SK-N-MC (cell line): ENCODE data around the gene AGR3.

Source experiments
- EZH2 ChIP-seq: fragments of 200-600 bp; sonication (generic); IDR thresholded peaks from one replicate; pipeline ENCODE4 v1.6.1; 2017; ENCODE audit warnings: antibody characterized with exemption
- FOXP2 ChIP-seq: optimal IDR thresholded peaks from 2 replicates; pipeline ENCODE3; 2011; ENCODE audit warnings: mild to moderate bottlenecking, moderate library complexity; ENCODE audit not compliant: insufficient read depth; ENCODE audit errors: extremely low read length, control extremely low read depth
- POLR2AphosphoS5 ChIP-seq: IDR thresholded peaks from 2 replicates; pipeline ENCODE4 v1.6.1; 2012; ENCODE audit warnings: mild to moderate bottlenecking, low read depth, low read length, borderline replicate concordance

DNA sequence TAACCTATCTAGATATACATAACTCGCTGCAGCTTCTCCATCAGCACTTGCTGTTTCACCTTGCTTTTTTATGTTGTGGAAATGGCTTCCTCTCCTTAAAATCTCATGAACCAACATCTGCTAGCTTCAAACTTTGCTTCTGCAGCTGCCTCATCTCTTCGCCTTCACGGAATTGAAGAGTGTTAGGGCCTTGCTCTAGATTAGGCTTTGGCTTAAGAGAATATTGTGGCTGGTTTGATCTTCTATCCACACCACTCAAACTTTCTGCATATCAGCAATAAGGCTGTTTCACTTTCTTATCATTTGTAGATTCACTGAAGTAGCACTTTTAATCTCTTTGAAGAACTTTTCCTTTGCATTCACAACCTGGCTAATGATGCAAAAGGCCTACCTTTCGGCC, 49.2 kb upstream of the AGR3 start:
- TF ChIP-seq EZH2, result no peak
- TF ChIP-seq POLR2AphosphoS5, result no peak
- TF ChIP-seq FOXP2, result no peak
